RWPE2 (cell line): ENCODE data around the gene SYCP2.
A peak's percentile ranks its signal among the peaks of the same experiment; 100 is the strongest.

ENCODE experiments used
- ATAC-seq: fragments of 200-7000 bp; cut with Tn5 transposase; 3 replicates; pipeline ENCODE4 v1.9.1; 2021; ENCODE audit warnings: low read depth
- DNase-seq: peaks from one replicate; pipeline ENCODE4 v3.0.0-alpha.2; 2020; ENCODE audit warnings: low spot score
- H3K27ac ChIP-seq: fragments of 450-650 bp; 2 replicates; pipeline ENCODE4 v1.5.1; 2017; ENCODE audit warnings: mild to moderate bottlenecking; ENCODE audit not compliant: poor library complexity, severe bottlenecking
- H3K27me3 ChIP-seq: fragments of 250-450 bp; sonication (Bioruptor Pico); 2 replicates; pipeline ENCODE4 v1.5.1; 2021; ENCODE audit warnings: mild to moderate bottlenecking, moderate library complexity; ENCODE audit not compliant: insufficient read depth, poor library complexity, severe bottlenecking
- H3K36me3 ChIP-seq: fragments of 250-450 bp; sonication (Bioruptor Pico); 2 replicates; pipeline ENCODE4 v1.5.1; 2020; ENCODE audit warnings: low read depth, mild to moderate bottlenecking, moderate library complexity
- H3K4me1 ChIP-seq: fragments of 250-450 bp; sonication (Bioruptor Pico); 2 replicates; pipeline ENCODE4 v1.5.1; 2021; ENCODE audit warnings: mild to moderate bottlenecking, moderate library complexity; ENCODE audit not compliant: insufficient read depth, poor library complexity, severe bottlenecking
- H3K4me3 ChIP-seq: fragments of 250-450 bp; sonication (Bioruptor Pico); 2 replicates; pipeline ENCODE4 v1.5.1; 2021; ENCODE audit warnings: mild to moderate bottlenecking, moderate library complexity; ENCODE audit not compliant: severe bottlenecking
- H3K9me3 ChIP-seq: fragments of 250-450 bp; sonication (Bioruptor Pico); 2 replicates; pipeline ENCODE4 v1.5.1; 2021; ENCODE audit warnings: mild to moderate bottlenecking, moderate library complexity; ENCODE audit not compliant: severe bottlenecking
- TF ChIP-seq, protein P1 (sequence below): fragments of 450-650 bp; IDR thresholded peaks from one replicate; pipeline ENCODE4 v1.5.1; 2017; ENCODE audit warnings: mild to moderate bottlenecking, moderate library complexity; ENCODE audit not compliant: poor library complexity, severe bottlenecking

The SYCP2 gene

DNA sequence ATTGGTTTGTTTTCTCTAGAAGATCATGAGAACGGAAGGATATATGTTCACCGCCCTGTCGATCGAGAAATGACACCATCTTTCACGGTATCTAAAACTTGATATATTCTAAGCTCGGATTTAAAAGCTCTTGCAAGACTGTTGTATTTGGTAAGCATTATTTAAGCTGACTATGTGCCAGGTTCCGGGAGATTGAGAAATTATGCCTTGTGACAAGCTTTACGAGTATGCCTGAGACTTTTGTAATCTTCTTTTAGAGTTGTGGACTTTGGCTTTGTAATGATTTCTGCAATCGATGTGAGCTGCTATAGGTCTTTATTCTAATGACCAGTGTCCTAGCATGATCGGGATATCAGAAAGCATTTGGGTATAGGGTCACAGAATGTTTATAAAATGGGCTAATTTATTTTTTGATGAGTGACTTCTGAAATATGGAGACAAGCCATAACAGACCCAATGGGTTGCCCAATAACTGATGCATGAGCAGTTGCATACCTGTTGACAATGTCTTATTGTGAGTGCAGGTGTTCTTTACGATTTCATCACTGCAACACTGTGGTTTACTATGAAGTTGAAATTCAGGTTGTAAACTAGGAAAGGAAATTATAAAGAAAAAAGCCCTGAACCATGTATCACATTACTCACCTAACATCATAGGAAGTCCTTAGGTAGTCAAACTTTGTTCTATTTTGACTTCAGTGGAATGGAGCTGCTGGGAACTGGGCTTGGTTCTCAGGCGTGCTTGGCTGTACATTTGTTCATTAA, 38.8 kb upstream of the SYCP2 start:
- no peaks in the 10 kb centered on the region for H3K27me3 ChIP-seq
- no peak overlapping the region for H3K4me3 ChIP-seq
- H3K9me3 ChIP-seq = no peaks in the 10 kb centered on the region
- no peaks in the 10 kb centered on the region; the same call in 1 of the 2 replicates for H3K36me3 ChIP-seq
- no peak for DNase-seq
- ATAC-seq = peak; percentile 90
- TF ChIP-seq, protein P1, sequence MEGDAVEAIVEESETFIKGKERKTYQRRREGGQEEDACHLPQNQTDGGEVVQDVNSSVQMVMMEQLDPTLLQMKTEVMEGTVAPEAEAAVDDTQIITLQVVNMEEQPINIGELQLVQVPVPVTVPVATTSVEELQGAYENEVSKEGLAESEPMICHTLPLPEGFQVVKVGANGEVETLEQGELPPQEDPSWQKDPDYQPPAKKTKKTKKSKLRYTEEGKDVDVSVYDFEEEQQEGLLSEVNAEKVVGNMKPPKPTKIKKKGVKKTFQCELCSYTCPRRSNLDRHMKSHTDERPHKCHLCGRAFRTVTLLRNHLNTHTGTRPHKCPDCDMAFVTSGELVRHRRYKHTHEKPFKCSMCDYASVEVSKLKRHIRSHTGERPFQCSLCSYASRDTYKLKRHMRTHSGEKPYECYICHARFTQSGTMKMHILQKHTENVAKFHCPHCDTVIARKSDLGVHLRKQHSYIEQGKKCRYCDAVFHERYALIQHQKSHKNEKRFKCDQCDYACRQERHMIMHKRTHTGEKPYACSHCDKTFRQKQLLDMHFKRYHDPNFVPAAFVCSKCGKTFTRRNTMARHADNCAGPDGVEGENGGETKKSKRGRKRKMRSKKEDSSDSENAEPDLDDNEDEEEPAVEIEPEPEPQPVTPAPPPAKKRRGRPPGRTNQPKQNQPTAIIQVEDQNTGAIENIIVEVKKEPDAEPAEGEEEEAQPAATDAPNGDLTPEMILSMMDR = no peak
- H3K4me1 ChIP-seq = peaks cover 37% of the 10 kb centered on the region
- H3K27ac ChIP-seq = peak overlapping the region; percentile 90

DNA sequence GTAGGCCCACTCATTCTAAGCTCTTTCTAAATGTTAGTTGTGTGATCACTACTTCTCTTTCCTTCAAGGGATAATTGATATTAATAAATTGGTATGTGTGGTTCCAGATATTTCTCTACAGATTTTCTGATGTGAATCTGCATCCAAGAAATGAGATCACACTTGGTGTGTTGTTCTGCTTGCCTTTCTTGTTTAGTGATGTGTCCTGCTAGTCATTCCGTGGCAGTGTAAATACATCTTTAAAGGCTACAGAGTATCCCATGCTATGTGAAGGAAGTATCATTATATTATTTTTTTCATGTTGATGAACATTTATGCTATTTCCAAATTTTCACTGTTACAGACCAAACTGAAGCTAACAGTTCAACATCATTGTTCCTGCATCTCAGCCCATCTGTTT, 38.0 kb upstream of the SYCP2 start:
- ATAC-seq (no peak), DNase-seq (no peak)
- H3K4me1 ChIP-seq = peaks cover 37% of the 10 kb centered on the region
- H3K27me3 ChIP-seq = no peaks in the 10 kb centered on the region
- H3K9me3 ChIP-seq = no peaks in the 10 kb centered on the region
- peak overlapping the region; percentile 90 for H3K27ac ChIP-seq
- H3K36me3 ChIP-seq = no peaks in the 10 kb centered on the region; the same call in 1 of the 2 replicates
- TF ChIP-seq, protein P1 = no peak
- no peak overlapping the region for H3K4me3 ChIP-seq

DNA sequence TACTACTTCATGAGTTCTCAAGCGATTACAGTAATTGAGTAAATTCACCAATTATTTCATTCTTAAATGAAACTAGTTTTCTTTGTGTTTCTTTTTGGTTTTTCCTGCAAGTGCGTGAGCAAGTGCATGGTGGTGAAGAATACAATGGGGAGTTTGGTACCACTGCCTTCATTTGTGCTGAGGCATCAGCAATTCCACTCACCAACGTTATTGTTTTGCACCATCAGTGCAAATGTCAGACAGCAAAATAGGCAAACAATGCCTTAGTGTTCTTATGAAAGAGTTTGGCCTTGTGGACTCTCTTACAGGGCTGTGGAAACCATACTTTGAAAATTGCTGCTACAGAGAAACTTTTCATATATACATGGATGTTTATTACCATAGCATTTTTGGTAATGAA, 33.0 kb upstream of the SYCP2 start:
- no peak for ATAC-seq

DNA sequence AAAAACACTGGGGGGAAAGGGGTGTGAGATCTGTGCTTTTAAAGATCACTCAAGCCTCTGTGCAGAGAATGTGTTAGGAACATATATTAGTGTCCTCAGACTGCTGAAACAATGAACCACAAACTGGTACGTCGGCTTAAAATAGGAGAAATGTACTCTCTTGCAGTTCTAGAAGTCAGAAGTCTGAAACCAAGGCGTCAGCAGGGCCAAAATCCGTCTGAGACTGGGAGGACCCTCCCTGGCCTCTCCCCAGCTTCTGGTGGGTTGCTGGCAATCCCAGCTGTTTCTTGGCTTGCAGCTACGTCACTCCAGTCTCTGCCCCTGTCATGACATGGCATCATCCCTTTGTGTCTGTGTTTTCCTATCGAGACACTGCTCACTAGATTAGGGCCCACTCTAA, 28.7 kb upstream of the SYCP2 start:
- peaks cover 16% of the 10 kb centered on the region for H3K4me1 ChIP-seq
- TF ChIP-seq, protein P1 = no peak
- peak overlapping the region; percentile 24 for H3K27ac ChIP-seq
- DNase-seq (no peak), ATAC-seq (no peak)
- H3K9me3 ChIP-seq = no peaks in the 10 kb centered on the region
- H3K4me3 ChIP-seq = no peak overlapping the region
- no peaks in the 10 kb centered on the region for H3K27me3 ChIP-seq
- H3K36me3 ChIP-seq = no peaks in the 10 kb centered on the region

More for the DNA sequence above, 33.0 kb upstream of the SYCP2 start:
- Histone ChIP-seq H3K27me3 (no peaks in the 10 kb centered on the region), H3K9me3 (no peaks in the 10 kb centered on the region), H3K27ac (no peak overlapping the region), H3K4me3 (no peak overlapping the region), H3K4me1 (peaks cover 25% of the 10 kb centered on the region), H3K36me3 (no peaks in the 10 kb centered on the region)
- DNase-seq = no peak
- TF ChIP-seq, protein P1 = no peak

DNA sequence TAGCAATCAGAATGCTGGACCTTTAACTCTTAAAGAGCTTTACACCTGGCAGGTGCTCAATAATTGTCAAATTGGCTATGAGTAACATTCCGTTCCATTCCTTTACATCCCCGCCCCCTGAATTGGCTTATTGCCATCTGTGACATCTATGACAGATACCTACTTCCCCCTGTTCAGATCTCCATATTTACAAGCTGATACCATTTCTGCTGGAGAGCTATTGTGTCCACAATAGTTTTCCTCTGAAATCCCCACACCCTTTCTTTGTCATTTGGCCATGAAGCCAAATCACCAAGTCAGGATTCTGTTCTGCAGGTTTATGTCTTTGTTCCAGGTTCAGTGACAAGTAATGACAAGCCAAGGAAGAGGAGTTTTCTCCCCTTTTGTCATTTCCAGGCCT, 28.0 kb upstream of the SYCP2 start:
- TF ChIP-seq, protein P1 = no peak
- Histone ChIP-seq H3K4me3 (no peak overlapping the region), H3K27ac (peak overlapping the region; percentile 24), H3K27me3 (no peaks in the 10 kb centered on the region), H3K9me3 (no peaks in the 10 kb centered on the region), H3K4me1 (peaks cover 16% of the 10 kb centered on the region), H3K36me3 (no peaks in the 10 kb centered on the region)
- no peak for DNase-seq
- ATAC-seq = peak; percentile 49
